Fibroblast of lung (primary cell): Measurements from ENCODE around the gene MTHFR. TPM values are rescaled to one million over a fixed set of nuclear protein-coding genes. Genes with fewer than 3 reads are reported as not detected.

Experiments used
- DNase-seq, 2 donors: peaks; one replicate each; pipeline versions ENCODE4 v3.0.0 to v3.0.0-alpha.2; 2010; ENCODE audit warnings: low read depth in 2 of 2
- H2AFZ ChIP-seq: 2 replicates; pipeline ENCODE4 v1.5.1; 2012; ENCODE audit warnings: low read length, control low read depth, inconsistent platforms
- H3K27ac ChIP-seq: 2 replicates; pipeline ENCODE4 v1.5.1; 2011; ENCODE audit warnings: low read length, control low read depth; ENCODE audit not compliant: insufficient read depth
- H3K27me3 ChIP-seq: 2 replicates; pipeline ENCODE4 v1.5.1; 2011; ENCODE audit warnings: mild to moderate bottlenecking, low read length; ENCODE audit not compliant: control insufficient read depth, insufficient read depth
- H3K36me3 ChIP-seq: 2 replicates; pipeline ENCODE4 v1.5.1; 2011; ENCODE audit warnings: low read length; ENCODE audit not compliant: control insufficient read depth, insufficient read depth
- H3K4me1 ChIP-seq: 2 replicates; pipeline ENCODE4 v1.5.1; 2011; ENCODE audit warnings: low read length; ENCODE audit not compliant: control insufficient read depth, insufficient read depth; ENCODE audit errors: extremely low read depth
- H3K4me2 ChIP-seq: 2 replicates; pipeline ENCODE4 v1.5.1; 2011; ENCODE audit warnings: low read length, control low read depth; ENCODE audit not compliant: insufficient read depth; ENCODE audit errors: extremely low read depth
- H3K4me3 ChIP-seq, 4 experiments: fragments of 200-600 bp in 1 of 4; sonication (generic) in 1 of 4; replicated peaks in 1 of 4; 2 replicates each; pipeline ENCODE4 v1.5.1; 2011 to 2016; ENCODE audit warnings: low read length in 4 of 4, low read depth in 3 of 4, mild to moderate bottlenecking in 3 of 4, control low read depth in 2 of 4, inconsistent platforms in 1 of 4, mixed read lengths in 1 of 4; ENCODE audit not compliant: insufficient read depth in 1 of 4; ENCODE audit errors: control extremely low read depth in 1 of 4
- H3K79me2 ChIP-seq: 2 replicates; pipeline ENCODE4 v1.5.1; 2012; ENCODE audit warnings: mild to moderate bottlenecking, low read length, inconsistent platforms; ENCODE audit not compliant: control insufficient read depth, insufficient read depth
- H3K9ac ChIP-seq: 2 replicates; pipeline ENCODE4 v1.5.1; 2011; ENCODE audit warnings: mild to moderate bottlenecking, low read length, control low read depth; ENCODE audit not compliant: insufficient read depth
- H3K9me3 ChIP-seq: 2 replicates; pipeline ENCODE4 v1.5.1; 2012; ENCODE audit warnings: low read depth, low read length; ENCODE audit not compliant: control insufficient read depth, insufficient read depth
- H4K20me1 ChIP-seq: 2 replicates; pipeline ENCODE4 v1.5.1; 2011; ENCODE audit warnings: low read length; ENCODE audit not compliant: control insufficient read depth, insufficient read depth; ENCODE audit errors: extremely low read depth
- EZH2 ChIP-seq: IDR thresholded peaks from 2 replicates; pipeline ENCODE4 v1.5.1; 2012; ENCODE audit warnings: low read length, control low read depth, mild to moderate bottlenecking; ENCODE audit errors: missing control alignments
- polyA plus RNA-seq, 2 donors: library from polyadenylated mRNA; depleted of rRNA in 1 of 2; stranded (reverse) in 1 of 2; unstranded in 1 of 2; fragments of >200 nt; gene quantifications; 2 replicates each; pipeline ENCODE4 v1.2.1, GENCODE V29; 2011 to 2012; ENCODE audit warnings: missing spikeins in 1 of 2
- total RNA-seq: library from RNA; depleted of rRNA; stranded (reverse); fragments of >200 nt; gene quantifications from 2 replicates; pipeline ENCODE4 v1.2.1, GENCODE V29; 2014
- TF ChIP-seq, protein P1 (sequence below), 2 donors: IDR thresholded peaks in 1 of 2; conservative IDR thresholded peaks in 1 of 2; 1 replicate in 1 of 2; 2 replicates in 1 of 2; pipeline ENCODE4 v1.5.1; 2011 to 2012; ENCODE audit warnings: low read length in 2 of 2, control low read depth in 1 of 2, inconsistent platforms in 1 of 2, low read depth in 1 of 2, mild to moderate bottlenecking in 1 of 2

Gene MTHFR
- total and polyA plus RNA-seq, 2 donors (not counting 1 experiment from before 2014, with no cell fraction given) = 16.3 to 87.4 TPM

DNA sequence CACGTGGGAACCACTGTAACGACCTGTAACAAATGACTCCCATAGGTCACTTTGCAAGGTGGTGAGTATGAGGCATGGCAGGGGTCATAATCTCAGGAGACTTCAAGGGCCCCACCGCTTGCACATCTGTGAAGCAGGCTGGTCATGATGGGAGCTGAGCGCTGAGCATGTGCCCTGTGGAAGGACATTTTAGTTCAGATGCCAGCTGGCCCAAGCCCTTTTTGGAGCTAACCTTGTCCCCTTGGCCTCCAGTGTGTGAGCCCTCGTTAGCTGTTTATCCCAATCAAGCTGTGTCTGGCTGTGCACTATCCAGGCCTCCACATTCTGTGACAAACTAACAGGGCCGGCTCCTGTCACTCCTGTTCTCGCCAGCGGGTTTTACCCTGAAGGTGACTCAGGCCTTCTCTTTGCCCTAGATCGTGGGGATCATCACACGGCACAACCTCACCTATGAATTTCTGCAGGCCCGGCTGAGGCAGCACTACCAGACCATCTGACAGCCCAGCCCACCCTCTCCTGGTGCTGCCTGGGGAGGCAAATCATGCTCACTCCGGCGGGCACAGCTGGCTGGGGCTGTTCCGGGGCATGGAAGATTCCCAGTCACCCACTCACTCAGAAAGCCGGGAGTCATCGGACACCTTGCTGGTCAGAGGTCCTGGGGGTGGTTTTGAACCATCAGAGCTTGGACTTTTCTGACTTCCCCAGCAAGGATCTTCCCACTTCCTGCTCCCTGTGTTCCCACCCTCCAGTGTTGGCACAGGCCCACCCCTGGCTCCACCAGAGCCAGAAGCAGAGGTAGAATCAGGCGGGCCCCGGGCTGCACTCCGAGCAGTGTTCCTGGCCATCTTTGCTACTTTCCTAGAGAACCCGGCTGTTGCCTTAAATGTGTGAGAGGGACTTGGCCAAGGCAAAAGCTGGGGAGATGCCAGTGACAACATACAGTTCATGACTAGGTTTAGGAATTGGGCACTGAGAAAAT lies 34.3 kb upstream of the MTHFR start:
- DNase-seq = no peak
- H4K20me1 ChIP-seq = no peaks in the 10 kb centered on the region
- TF ChIP-seq, protein P1, sequence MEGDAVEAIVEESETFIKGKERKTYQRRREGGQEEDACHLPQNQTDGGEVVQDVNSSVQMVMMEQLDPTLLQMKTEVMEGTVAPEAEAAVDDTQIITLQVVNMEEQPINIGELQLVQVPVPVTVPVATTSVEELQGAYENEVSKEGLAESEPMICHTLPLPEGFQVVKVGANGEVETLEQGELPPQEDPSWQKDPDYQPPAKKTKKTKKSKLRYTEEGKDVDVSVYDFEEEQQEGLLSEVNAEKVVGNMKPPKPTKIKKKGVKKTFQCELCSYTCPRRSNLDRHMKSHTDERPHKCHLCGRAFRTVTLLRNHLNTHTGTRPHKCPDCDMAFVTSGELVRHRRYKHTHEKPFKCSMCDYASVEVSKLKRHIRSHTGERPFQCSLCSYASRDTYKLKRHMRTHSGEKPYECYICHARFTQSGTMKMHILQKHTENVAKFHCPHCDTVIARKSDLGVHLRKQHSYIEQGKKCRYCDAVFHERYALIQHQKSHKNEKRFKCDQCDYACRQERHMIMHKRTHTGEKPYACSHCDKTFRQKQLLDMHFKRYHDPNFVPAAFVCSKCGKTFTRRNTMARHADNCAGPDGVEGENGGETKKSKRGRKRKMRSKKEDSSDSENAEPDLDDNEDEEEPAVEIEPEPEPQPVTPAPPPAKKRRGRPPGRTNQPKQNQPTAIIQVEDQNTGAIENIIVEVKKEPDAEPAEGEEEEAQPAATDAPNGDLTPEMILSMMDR (conservative IDR thresholded peaks at IDR 0.05 in 1 of 2, IDR thresholded peaks at IDR 0.05 in 1 of 2; ENCODE audit: low read depth in 1 of 2, low read length in 2 of 2) = no peak
- TF ChIP-seq EZH2 = no peak
- no peaks in the 10 kb centered on the region for H3K9me3 ChIP-seq
- no peak overlapping the region for H3K9ac ChIP-seq
- H3K4me3 ChIP-seq = no peak overlapping the region
- no peaks in the 10 kb centered on the region for H3K4me1 ChIP-seq
- H3K27ac ChIP-seq = no peak overlapping the region
- H3K79me2 ChIP-seq = no peaks in the 10 kb centered on the region
- H3K27me3 ChIP-seq = no peaks in the 10 kb centered on the region
- no peak overlapping the region for H3K4me2 ChIP-seq
- peaks cover 40% of the 10 kb centered on the region for H3K36me3 ChIP-seq
- no peak overlapping the region for H2AFZ ChIP-seq

DNA sequence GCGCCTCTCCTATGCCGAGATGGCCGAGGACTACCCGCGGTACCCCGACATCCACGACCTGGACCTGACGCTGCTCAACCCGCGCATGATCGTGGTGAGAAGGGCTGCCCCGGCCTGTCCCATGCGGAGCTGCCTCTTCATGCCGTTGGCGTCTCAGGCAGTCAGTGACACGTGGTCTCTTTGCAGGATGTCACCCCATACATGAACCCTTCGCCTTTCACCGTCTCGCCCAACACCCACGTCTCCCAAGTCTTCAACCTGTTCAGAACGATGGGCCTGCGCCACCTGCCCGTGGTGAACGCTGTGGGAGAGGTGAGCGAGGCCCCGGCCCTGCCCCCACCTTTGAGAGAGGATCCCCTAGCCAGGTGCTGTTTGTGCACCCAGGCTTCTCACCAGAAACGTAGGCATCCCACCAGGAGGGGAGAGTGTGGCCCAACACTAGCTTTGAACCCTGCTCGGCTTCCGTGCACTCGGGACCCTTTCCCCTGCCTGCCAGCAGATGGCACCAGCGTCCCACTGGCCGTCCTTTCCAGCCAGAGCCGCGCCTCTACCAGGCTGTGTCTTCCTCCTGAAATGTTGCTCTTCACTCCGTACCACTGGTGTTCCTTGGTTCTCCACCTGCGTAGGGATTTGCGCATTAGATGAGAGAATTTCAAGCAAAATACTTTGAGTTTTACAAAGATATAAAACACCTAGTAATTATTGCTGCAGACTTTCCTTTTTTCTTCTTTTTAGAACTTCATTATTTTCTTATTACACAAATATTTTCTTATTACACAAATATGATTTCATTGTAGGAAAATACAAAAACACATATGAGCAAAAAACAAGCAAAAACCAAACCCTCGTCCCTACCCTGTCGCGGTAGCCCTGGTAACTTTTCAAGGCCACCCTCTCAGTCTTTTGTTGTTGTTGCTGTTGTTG lies 32.8 kb upstream of the MTHFR start:
- Histone ChIP-seq H4K20me1 (no peaks in the 10 kb centered on the region), H2AFZ (no peak overlapping the region), H3K79me2 (no peaks in the 10 kb centered on the region), H3K9ac (no peak overlapping the region), H3K4me3 (no peak overlapping the region), H3K36me3 (peaks cover 52% of the 10 kb centered on the region), H3K4me2 (no peak overlapping the region), H3K27ac (no peak overlapping the region), H3K27me3 (no peaks in the 10 kb centered on the region), H3K4me1 (no peaks in the 10 kb centered on the region), H3K9me3 (no peaks in the 10 kb centered on the region)
- no peak for TF ChIP-seq EZH2
- TF ChIP-seq, protein P1 (conservative IDR thresholded peaks at IDR 0.05 in 1 of 2, IDR thresholded peaks at IDR 0.05 in 1 of 2; ENCODE audit: low read depth in 1 of 2, low read length in 2 of 2) = peak; percentile 98 to 99
- DNase-seq = peak; percentile 20 to 54

DNA sequence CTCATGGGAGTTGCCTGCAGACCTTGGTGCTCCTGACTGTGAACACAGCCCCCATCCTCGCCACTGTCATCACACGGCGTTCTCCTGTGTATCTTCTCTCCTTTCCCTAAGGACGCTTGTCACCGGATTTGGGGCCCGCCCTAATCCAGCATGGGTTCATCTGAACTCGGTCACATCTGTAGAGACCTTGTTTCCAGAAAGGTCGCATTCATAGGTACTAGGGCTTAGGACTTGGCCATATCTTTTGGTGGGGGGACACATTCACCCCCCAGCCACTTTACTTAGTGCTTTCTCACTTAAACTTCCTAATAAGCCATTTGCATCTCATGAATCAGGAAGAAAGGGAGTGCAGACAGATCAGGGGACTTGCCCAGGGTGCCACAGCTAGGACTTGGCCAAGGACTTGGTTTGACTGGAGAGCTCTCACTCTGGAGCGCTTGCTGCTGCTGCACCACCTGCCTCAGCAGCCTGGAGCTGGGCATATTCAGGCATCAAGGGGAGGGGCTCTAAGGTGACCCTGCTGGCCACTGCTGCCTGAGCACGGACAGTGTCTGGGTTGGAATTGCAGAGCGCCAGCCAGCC lies 32.1 kb upstream of the MTHFR start:
- TF ChIP-seq, protein P1 (conservative IDR thresholded peaks at IDR 0.05 in 1 of 2, IDR thresholded peaks at IDR 0.05 in 1 of 2; ENCODE audit: low read depth in 1 of 2, low read length in 2 of 2) = no peak
- no peak for TF ChIP-seq EZH2
- peaks cover 55% of the 10 kb centered on the region for H3K36me3 ChIP-seq
- H2AFZ ChIP-seq = no peak overlapping the region
- no peaks in the 10 kb centered on the region for H3K79me2 ChIP-seq
- H3K9ac ChIP-seq = no peak overlapping the region
- no peak for DNase-seq
- H3K27me3 ChIP-seq = no peaks in the 10 kb centered on the region
- H4K20me1 ChIP-seq = no peaks in the 10 kb centered on the region
- H3K4me1 ChIP-seq = no peaks in the 10 kb centered on the region
- no peaks in the 10 kb centered on the region for H3K9me3 ChIP-seq
- no peak overlapping the region for H3K27ac ChIP-seq
- no peak overlapping the region for H3K4me3 ChIP-seq
- no peak overlapping the region for H3K4me2 ChIP-seq
